ENCODE measurements around the gene LRCH4.

LRCH4 gene

DNA sequence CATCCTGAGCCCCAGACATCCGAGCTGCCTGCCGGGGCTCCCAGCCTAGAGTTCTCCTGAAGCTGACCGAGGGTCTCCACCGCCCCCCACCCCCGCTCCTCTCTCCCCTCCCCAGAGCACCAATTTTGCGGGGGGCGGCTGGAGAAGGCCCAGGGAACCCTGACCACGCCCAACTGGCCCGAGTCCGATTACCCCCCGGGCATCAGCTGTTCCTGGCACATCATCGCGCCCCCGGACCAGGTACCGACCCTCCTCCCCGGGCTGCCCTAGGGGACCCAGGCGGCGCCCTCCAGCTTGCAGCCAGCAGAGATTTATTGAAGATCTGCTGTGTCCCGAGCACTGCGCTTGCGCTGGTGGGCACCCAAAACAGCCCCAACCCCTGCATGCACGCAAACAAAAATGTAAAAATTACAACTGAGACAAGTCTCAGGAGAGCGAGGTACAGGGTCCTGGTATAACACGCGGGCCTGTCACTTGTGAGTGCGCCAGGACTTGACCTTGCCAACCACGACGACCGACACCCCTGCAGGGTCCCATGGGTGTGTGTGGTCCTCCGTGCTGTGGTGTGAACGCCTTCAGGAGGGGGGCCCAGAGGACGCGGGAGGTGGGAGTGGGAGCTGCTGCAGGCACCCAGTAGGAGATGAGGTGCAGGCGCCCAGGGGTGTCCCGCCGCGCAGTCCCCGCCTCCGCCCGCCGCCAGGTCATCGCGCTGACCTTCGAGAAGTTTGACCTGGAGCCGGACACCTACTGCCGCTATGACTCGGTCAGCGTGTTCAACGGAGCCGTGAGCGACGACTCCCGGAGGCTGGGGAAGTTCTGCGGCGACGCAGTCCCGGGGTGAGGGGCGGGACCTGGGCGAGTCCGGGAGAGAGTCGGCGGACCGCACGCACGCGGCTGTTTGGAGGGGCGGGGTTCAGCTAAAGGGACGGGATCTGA lies 19.3 kb upstream of the LRCH4 start:
- H3K4me3 ChIP-seq (ENCODE audit: low read depth, low read length) = peak overlapping the region; percentile 61
- TF ChIP-seq CTCF (IDR thresholded peaks at IDR 0.05; ENCODE audit: borderline replicate concordance, insufficient read depth, low read depth, low read length) = no peak

GRCh38 chr7:100604028-100604975 lies 18.4 kb upstream of the LRCH4 start:
- peak; percentile 40; the same call in 1 of the 2 replicates for TF ChIP-seq CTCF (IDR thresholded peaks at IDR 0.05; ENCODE audit: borderline replicate concordance, insufficient read depth, low read depth, low read length)

GRCh38 chr7:100603726-100604027 lies 17.7 kb upstream of the LRCH4 start:
- TF ChIP-seq CTCF (IDR thresholded peaks at IDR 0.05; ENCODE audit: borderline replicate concordance, insufficient read depth, low read depth, low read length) = no peak
- H3K4me3 ChIP-seq (ENCODE audit: low read depth, low read length) = peak overlapping the region; percentile 27

More at GRCh38 chr7:100604028-100604975, 18.4 kb upstream of the LRCH4 start:
- H3K4me3 ChIP-seq (ENCODE audit: low read depth, low read length) = peak overlapping the region; percentile 61

DNA sequence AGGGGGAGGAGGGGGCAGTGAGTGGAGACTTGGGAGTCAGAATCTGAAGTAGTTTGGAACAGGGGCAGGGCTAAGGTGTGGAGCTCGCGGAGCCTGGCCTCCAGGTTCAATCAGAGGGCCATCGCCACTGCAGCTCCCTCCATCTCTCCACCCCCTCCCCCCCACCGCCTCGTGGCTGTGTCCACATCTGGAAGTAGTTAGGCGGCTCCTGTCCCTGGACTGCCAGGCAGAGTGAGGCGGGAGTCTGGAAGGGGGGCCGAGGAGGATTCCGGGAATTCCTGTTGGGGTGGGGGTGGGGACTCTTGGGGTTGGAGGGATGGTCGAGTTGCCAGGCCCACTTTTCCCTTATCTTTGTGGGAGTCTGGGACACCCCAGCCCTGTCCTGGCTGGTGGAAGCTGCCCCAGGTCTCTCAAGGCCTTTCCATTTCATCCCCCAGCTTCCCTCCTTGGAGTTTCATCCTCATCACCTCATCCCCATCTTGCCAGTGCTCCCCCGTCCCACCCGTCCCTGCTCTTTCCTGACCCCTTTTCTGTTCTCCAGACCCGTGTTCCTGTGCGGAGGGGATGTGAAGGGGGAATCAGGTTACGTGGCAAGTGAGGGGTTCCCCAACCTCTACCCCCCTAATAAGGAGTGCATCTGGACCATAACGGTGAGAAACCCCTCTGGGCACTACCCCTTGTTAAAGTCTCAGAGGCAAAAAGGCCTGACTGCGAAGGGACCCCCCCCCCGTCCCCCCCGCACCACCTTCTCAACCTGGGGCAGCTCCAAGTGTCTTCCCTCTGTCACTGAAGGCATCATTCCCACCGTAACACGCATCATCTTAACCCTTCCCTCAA lies 17.2 kb upstream of the LRCH4 start:
- no peak overlapping the region for H3K4me3 ChIP-seq (ENCODE audit: low read depth, low read length)
- TF ChIP-seq CTCF (IDR thresholded peaks at IDR 0.05; ENCODE audit: borderline replicate concordance, insufficient read depth, low read depth, low read length) = no peak

DNA sequence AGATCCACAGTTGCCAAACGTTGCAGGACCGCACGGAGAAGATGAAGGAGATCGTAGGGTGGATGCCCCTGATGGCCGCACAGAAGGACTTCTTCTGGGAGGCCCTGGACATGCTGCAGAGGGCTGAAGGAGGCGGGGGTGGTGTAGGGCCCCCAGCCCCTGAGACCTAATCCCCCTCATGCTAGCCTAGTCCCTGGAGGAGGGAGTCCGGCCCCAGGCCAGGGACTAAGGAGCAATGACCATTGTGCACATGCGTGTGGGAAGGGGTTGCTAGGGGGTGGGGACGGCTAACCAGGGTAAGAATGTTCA lies 14.8 kb upstream of the LRCH4 start:
- H3K4me3 ChIP-seq (ENCODE audit: low read depth, low read length) = no peak overlapping the region
- TF ChIP-seq CTCF (IDR thresholded peaks at IDR 0.05; ENCODE audit: borderline replicate concordance, insufficient read depth, low read depth, low read length) = no peak

- peak; percentile 17; the same call in 1 of the 2 replicates for TF ChIP-seq CTCF (IDR thresholded peaks at IDR 0.05; ENCODE audit: borderline replicate concordance, insufficient read depth, low read depth, low read length)
Observed at GRCh38 chr7:100599911-100600729, 14.2 kb upstream of the LRCH4 start.

More at GRCh38 chr7:100599911-100600729, 14.2 kb upstream of the LRCH4 start:
- H3K4me3 ChIP-seq (ENCODE audit: low read depth, low read length) = no peak overlapping the region

Measured in GM12875 (cell line).